ENCODE measurements around the gene CCNK. TPM values are rescaled to one million over a fixed set of nuclear protein-coding genes. Genes with fewer than 3 reads are reported as not detected.

The CCNK gene
- total and polyA plus RNA-seq, 8 donors, result 43.2 to 52.5 (median 45.9) TPM

DNA sequence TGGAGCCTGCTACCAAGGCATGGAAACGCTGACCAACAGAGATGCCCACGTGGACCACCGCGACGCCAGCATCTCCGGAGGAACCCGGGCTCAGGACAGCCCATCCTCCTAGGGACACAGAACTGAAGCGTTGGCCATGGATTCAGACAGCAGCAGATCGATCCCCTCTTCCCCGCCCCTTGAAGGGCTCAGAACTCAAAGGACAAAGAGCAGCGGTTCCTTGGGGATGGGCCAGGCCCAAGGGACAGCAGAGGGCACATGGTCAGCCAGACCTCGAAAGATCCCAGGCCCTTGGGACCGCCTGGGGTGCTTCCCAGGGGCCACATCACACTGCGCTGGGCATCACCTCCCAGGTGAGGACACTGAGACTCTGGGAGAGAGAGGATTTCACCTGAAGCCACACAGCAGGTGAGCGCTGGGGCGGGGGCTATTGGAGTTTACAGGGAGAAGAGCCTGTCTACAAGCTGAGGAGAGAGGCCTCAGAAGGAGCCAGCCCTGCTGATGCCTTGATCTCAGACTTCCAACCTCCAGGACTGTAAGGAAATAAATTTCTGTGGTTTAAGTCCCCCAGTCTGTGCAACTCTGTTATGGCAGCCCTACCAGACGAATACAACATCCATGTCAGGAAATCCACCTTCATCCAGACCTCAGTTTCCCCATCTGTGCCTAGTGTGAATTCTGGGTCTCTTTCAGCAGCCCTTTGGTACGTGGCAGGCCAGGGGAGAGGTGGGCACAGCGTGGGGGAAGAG, 49.4 kb downstream of the CCNK start:
- peaks cover 0 to 4% of the 10 kb centered on the region in 2 donors for H3K4me1 ChIP-seq
- TF ChIP-seq, protein P1, sequence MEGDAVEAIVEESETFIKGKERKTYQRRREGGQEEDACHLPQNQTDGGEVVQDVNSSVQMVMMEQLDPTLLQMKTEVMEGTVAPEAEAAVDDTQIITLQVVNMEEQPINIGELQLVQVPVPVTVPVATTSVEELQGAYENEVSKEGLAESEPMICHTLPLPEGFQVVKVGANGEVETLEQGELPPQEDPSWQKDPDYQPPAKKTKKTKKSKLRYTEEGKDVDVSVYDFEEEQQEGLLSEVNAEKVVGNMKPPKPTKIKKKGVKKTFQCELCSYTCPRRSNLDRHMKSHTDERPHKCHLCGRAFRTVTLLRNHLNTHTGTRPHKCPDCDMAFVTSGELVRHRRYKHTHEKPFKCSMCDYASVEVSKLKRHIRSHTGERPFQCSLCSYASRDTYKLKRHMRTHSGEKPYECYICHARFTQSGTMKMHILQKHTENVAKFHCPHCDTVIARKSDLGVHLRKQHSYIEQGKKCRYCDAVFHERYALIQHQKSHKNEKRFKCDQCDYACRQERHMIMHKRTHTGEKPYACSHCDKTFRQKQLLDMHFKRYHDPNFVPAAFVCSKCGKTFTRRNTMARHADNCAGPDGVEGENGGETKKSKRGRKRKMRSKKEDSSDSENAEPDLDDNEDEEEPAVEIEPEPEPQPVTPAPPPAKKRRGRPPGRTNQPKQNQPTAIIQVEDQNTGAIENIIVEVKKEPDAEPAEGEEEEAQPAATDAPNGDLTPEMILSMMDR (IDR thresholded peaks at IDR 0.05), result no peak
- DNase-seq (no peak), ATAC-seq (no peak)
- H3K27ac ChIP-seq, result no peak overlapping the region
- no peak overlapping the region for H3K4me3 ChIP-seq
- no peaks in the 10 kb centered on the region for H3K27me3 ChIP-seq
- intact Hi-C loops (cut with DNase I), result no loop called here
- no peaks in the 10 kb centered on the region for H3K9me3 ChIP-seq
- no peaks in the 10 kb centered on the region for H3K36me3 ChIP-seq

DNA sequence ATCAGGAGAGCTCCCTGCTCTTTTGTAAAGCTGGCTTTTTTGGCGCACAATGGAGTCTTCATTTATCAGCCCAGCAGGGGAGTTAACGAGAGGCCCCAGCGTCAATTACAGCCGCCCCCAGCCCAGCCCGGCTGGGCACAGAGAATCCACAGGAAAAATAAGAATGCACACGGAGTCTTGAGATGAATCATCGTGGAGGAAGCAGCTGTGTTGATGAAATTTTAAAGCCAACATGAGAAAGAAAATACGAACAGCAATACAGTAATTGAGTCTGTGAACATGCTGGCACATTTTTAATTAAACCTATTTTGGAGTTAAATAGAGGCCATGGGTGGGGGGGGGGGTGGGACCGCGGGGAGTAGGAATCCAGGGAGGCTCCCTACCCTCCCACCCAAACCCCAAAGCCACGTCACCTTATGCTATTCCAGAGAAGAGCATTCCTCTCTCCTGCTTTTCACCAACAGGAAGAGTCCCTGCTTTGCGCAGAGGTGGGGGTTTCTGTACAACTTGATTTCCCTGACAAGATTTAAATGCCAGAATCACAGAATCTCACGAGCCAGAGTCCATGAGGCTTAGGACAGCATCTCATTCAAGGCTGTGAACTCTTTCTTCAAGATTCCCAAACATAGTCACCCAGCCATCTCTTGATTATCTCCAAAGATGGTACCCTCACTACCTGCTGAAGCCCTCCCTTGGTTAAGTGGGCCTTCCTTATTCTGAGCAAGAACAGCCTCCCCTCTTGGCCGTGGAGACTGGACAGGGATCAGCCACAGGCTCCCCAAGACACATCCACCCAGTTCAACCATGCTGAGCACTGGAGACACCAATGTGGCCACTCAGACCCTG, 50.3 kb downstream of the CCNK start:
- intact Hi-C loops (cut with DNase I), result no loop called here
- no peak overlapping the region for H3K27ac ChIP-seq
- TF ChIP-seq, protein P1 (IDR thresholded peaks at IDR 0.05), result no peak
- no peak overlapping the region for H3K4me3 ChIP-seq
- no peaks in the 10 kb centered on the region for H3K36me3 ChIP-seq
- H3K9me3 ChIP-seq, result no peaks in the 10 kb centered on the region
- H3K27me3 ChIP-seq, result no peaks in the 10 kb centered on the region
- DNase-seq (no peak), ATAC-seq (peak; percentile 9)
- H3K4me1 ChIP-seq, result no peaks in the 10 kb centered on the region

DNA sequence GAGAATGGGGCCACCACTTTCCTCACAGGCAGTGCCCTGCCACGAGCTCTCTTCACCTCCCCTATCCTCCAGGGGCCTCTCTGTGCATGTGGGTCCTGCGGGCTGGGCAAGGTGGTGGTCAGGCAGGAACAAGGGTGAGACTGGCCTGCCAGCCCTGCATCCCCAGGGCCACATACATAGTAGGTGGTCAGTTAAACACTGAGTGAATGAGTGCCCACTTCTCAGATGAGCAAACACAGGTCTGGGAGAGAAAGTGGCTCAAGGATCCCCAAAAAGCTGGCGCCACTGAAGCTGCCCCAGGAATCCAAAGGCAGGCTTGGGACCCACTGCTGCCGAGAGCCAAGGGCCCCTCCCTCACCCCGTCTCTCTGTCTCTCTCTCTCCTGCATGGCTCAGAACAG, 51.1 kb downstream of the CCNK start:
- TF ChIP-seq, protein P1 (IDR thresholded peaks at IDR 0.05), result no peak
- DNase-seq, result no peak
- Histone ChIP-seq H3K4me1 (no peaks in the 10 kb centered on the region), H3K27ac (no peak overlapping the region), H3K4me3 (no peak overlapping the region), H3K27me3 (no peaks in the 10 kb centered on the region), H3K9me3 (no peaks in the 10 kb centered on the region), H3K36me3 (no peaks in the 10 kb centered on the region)
- no peak for ATAC-seq
- intact Hi-C loops (cut with DNase I), result no loop called here

DNA sequence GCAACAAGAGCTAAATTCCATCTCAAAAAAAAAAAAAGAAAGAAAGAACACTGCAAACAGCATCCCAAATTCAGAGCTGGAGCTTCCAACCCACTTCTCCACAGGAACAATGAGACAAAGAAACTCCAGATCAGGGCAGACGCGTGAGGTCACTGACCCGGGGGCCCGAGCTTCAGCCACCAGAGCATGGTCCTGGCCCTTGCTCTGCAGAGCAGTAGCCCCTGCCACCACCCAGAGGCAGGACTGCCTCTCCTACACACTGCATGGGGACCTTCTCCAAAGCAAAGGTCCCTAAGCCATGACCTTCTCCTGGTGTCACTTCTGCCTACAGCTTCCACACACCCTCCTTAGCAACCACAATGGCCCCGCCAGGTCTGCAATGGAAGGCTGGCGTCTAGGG, 53.1 kb downstream of the CCNK start:
- no peak overlapping the region for H3K27ac ChIP-seq
- no peaks in the 10 kb centered on the region for H3K27me3 ChIP-seq
- no peaks in the 10 kb centered on the region for H3K4me1 ChIP-seq
- TF ChIP-seq, protein P1 (IDR thresholded peaks at IDR 0.05), result no peak
- intact Hi-C loops (cut with DNase I), result no loop called here
- DNase-seq (no peak), ATAC-seq (no peak)
- H3K4me3 ChIP-seq, result no peak overlapping the region
- H3K9me3 ChIP-seq, result no peaks in the 10 kb centered on the region
- no peaks in the 10 kb centered on the region for H3K36me3 ChIP-seq

DNA sequence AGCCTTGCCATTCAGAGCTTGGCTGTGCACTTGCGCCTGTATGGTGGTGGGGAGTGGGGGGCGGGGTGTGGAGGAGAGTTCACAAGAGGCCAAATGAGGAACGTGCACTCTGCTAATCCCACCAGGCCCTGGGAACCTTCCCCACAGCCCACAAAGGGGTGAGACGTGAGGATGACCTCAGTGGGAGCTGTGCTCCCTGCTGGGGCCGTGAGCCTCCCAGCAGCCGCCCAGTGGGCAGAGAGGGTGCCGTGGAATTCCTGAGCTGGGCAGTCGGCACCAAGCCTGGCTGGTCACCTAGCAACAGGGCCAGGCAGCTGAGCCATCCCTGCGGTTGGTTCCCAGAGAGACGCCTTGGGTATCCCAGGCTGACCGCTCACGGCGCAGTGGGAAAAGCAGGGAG, 53.7 kb downstream of the CCNK start:
- intact Hi-C loops (cut with DNase I), result no loop called here
- no peak for ATAC-seq

More for the DNA sequence above, 53.7 kb downstream of the CCNK start:
- H3K9me3 ChIP-seq, result no peaks in the 10 kb centered on the region
- H3K4me1 ChIP-seq, result no peaks in the 10 kb centered on the region
- TF ChIP-seq, protein P1 (IDR thresholded peaks at IDR 0.05), result no peak
- no peak overlapping the region for H3K4me3 ChIP-seq
- H3K27ac ChIP-seq, result no peak overlapping the region
- H3K27me3 ChIP-seq, result no peaks in the 10 kb centered on the region
- DNase-seq, result no peak
- no peaks in the 10 kb centered on the region for H3K36me3 ChIP-seq
